ENCODE results near the gene C2CD4D.

C2CD4D gene

DNA sequence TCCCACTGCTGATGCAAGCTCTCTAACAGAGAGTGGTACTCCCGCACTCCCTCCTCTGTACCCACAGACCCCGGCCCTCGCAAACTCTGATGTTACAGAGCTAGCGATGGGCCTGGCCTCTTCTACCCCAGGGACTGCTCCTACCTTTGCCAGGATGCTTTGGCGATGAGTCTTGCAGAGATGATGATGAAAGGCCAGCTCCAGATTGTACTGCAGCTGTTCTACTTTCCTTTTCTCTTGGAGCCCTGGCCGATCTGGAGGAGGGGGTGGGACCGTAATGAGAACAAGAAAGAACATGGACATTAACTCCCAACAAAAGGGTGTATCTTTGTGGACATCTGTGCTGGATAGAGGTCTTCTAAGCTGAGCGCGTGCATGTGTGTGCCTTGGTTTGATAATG, 28.4 kb downstream of the C2CD4D start:
- no peak for DNase-seq

DNA sequence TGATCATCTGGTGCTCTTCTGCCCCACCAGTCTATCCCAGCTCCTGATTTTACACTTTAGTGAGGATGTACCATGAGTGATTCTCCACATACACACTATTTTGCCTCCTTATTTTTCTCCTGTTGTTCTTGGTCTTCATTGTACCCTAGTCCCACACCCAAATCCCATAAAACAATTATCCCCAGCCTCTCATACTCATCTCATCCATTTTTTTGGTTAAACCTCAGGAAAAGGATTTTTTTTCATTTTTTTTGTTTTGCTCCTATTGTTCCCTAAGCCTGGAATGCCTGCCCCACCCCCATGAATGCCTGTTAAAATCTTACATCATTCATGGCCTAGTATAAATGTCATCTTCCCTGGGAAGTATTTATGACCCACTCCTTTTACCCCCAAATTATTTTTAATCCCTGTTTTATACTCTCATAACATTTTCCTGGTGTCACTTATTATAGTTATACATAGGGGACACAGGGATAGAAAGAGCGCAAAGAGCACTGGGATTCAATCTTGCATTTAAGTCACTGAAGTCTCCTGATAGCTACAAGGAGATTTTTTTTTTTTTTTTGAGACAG, 29.5 kb downstream of the C2CD4D start:
- no peak for DNase-seq

DNA sequence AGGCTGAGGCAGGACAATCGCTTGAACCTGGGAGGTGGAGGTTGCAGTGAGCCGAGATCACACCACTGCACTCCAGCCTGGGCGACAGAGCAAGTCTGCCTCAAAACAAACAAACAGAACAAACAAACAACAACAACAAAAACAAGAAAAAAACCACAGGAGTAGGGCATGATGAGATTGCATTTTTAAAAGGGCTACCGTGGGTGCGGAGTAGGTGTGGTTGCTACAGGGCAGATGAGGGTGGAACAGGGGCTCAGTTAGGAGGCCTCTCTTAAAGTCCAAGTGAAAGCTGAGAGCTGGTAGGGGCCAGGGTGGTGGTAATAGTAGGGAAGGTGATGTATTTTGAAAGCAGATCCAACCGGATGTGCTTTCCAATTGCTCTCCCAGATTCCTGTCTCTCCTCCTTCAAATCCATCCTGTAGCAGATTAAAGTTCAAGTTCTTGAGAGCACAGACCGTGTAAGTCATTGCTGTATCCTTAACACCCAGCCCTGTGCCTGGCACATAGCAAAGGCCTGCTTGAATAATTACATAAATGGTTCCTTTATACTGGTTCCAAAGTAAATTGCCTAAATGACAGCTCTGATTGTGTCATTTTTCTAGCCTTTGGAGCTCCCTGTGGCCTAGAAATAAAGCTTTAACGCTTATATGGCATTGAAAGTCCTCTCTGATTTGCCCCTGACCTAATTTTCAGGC, 30.2 kb downstream of the C2CD4D start:
- DNase-seq, result no peak

DNA sequence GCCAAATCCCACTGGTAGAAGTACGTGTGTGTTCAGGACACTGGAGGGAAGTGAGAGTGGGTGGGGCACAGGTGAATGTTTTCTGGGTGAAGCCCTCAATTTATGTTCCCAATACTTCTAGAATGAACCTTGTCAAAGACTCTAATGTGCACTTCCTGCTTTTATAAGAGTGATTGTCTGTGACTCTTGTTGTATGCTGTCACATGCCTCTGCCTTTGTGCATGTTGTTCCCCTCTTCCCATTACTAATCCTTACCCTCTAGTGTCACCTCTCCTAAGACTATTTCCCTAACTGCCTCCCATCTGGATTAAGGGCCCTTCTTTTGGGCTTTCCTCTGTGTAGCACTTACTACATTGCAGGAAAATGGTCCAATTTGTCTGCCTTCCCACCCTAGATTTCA, 31.9 kb downstream of the C2CD4D start:
- DNase-seq, result no peak

DNA sequence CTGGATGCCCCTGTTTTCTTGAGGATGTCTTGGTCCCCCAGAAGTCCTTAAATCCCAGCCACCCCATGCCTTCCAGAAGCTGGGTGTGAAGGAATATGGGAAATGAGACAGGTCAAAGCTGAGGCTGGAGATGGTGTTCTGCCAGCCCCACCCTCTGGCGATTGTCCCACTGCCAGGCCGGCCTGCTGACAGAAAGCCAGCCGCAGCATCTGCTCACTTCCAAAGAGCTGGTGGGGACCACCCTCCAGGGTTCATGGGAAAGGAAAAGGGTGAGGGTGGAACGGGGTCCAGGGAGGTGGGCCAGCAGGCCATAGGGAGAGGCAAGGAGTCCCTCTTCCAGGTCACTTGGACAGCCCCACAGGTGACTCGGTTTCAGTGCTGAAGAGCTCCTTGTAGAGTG, 32.5 kb downstream of the C2CD4D start:
- DNase-seq, result no peak

DNA sequence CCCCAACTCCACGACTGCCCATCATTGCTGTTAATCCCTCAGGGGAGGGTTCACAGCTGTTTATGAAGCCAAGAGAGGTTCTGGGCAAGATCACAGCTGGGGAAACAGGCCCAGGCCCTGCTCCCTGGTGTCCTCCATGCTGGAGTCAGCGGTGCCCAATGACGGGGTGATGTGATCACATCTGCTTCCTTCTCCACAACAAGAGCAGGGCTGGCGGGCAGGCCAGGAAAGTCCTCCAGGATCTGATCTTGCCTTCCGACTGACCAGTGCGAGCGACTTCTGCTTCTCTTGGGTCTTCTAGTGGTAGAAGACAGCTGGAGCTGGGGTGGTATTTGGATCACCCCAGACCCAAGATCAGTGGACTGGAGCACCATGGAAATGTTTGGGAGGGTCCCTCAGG, 33.5 kb downstream of the C2CD4D start:
- no peak for DNase-seq

DNA sequence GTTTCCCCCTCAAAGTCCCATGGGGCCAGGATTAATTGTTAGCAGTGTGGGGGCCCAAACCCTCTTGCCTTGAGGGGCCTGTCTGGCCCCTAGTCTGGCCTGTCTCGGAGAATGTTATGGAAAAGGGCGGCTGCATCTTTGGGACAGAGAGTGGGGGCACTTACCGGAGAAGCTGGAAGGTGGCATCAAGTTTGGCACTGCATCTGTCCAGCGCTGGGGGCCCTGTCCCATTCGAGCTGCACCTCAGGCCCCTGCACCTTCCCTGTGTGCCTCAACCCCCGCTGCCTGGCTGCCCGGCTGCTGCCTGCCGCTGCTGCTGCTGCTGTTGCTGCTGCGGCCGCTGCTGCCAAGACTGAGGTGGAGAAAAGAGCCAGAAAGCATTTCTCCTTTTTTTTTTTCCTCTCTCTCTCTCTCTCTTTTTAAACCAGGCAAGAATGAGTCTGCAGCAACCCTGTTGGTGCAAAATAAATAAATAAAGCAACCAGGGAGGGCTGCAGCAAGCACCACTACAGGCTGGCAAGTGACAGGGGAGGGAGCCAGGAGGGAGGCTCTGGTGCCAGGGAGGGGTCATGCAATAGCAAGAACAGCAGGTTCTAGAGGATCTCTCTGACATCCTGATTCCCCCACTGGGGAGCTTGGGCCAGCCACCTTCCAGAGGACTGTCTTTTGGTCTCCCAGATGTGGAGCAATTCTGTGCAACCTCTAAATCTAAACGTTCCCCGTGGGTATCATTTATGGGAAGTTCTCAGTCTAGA, 34.4 kb downstream of the C2CD4D start, which contains the start of gene LINGO4:
LINGO4 (minus strand) TSS at position 354 of the 755 bp plus-strand sequence. CDS start 2,715 bp downstream, outside the sequence.
- no peak for DNase-seq

DNA sequence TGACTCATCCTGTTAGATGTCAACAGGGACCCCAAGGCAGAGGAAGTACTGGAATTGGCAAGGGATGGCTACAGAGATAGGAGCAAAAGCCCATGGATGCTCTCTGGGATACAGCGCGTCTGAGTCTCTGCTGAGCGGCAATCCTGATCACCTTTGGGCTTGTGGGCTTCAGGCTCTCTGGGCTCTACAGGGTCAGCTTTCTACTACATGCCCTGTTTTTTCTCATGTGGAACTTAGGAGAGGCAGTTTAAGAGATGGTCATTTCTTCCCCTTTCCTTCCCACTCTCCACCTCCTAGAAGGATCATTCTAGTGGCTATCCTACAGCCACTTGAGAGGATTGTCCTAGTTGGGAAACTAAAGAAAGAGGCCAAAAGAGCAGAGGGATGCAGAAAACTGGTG, 35.7 kb downstream of the C2CD4D start:
- DNase-seq, result no peak

DNA sequence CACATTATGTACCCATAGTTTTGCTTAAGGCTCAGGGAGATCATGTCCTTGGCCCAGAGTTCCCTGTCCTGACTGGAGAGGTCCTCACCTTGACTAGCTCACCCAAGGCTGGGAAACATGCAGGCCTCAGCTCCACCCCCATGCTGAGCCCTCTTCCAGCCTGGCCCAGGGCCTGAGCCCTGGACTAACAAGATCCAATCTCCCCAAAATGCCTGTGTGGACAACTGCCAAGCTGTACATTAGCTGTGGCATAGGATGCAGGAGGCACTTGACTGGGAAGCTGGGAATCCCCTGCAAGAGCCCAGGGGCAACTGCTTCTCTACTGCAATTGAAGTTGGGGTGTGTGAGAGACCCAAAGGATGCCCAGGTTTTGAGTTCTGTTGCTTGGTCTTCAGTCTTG, 36.5 kb downstream of the C2CD4D start:
- DNase-seq, result no peak

DNA sequence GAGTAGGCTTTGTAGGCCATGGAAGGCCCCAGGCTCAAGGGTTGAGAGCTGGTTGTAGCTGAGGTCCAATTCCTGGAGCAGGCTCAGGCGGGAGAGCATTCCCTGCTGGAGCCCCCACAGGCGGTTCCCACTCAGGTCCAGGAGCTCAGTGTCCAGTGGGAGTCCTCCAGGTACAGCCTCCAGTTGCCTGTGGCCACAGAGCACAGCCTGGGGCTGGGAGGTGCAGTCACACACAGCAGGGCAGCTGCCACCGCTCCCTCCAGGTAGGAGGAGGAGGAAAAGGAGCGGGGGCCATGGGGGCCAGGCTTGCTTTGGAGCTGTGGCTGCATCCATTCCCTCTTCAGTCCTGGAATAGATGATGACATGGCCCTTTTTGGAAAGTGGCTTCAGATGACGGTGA, 37.2 kb downstream of the C2CD4D start:
- DNase-seq, result no peak

DNA sequence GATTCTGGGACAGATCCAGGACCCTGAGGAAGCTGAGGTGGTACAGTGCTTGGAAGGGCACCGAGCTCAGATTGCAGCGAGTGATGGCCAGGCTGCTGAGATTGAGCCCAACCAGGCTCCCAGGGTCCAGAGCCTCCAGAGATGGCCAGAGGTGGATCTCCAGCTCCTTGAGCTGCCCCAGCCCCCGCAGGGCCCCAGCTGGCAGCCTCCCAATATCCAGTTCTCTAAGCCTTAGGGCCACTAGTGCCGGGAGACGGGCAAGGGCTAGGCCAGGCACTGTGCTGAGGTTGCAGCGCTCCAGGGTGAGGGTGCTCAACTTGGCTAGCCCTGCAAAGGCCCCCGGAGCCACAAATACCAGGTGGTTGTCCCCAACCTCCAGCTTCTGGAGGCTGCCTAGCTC, 37.8 kb downstream of the C2CD4D start:
- no peak for DNase-seq

DNA sequence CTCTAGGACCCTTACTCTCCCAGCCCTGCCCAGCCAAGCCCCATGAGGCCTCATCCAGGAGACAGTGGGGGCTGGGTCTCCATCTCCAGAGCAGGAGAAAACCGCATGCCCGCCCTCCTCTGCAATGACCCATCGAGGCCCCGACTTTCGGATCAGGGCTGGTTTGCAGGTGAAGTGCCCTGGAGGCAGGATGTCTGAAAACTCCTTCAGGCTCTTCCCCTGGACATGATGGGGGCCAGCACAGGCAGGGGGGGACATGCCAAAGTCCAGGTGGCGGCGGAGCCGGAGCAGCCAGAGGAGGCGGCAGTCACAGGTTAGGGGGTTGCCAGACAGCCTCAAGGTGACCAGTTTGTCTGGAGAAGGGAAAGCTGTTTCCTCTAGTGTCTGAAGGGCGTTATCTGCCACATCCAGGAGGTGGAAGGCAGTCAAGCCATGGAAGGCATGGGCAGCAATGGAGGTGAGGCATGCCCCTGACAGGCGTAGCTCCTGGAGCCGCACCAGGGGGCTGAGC, 38.3 kb downstream of the C2CD4D start:
- DNase-seq, result no peak

DNA sequence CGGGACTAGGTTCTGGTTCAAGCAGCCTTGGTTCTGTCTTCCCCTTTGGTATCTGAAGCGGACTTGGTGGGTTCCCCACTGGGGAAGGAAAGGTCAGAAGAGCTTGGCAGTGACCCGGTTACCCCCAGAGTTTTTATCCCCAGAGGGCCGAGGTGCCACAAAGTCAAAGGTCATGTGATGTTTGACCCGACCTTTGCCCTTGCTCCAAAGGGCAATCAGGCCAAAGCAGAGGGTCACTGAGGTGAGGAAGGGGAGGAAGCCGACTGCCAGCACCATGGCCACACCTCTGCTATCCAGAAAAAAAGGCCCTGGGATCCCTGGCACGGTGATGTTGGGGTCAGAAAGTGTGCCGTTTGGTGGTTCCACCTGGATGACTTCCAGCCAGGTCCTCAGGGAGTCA, 38.8 kb downstream of the C2CD4D start:
- no peak for DNase-seq

DNA sequence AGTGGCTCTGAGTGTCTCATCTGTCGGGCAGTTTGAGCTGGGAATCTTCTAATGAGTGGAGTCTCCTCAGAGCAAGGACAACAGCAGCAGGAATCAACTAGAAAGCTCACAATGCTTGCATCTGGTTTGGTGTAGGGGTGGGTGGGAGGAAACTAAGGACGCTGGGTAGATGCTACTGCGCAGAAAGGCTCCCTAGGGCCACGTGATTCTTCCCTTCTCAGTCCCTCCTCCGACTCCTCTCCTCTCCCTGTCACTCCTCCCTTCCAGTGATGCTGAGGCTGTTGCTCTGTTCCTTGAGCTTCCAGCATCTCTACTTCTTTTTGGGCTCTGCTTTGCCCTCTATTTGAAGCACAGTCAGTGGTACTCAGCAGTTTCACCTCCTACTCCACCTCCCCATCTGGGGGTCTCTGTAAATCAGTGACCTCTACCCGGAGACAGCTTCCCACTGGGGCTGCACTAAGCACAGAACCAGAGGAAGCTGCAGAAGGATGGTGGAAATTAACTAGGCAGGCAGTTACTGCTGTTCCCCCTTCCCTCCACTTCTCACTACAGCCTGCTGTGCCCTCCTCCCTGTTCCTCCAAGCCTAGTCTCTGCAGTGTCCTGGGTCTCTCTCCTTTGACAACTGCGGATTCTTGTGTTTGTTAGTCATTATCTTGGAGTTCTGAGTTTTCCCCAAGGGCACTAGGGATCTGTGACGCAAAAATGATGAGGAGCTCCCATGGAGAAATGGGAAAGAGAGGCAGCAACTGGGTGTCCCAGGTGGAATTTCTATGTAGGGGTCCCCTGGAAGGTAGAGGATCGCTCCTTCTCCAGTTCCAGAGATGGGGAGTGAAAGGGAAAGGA, 40.2 kb downstream of the C2CD4D start:
- no peak for DNase-seq

DNA sequence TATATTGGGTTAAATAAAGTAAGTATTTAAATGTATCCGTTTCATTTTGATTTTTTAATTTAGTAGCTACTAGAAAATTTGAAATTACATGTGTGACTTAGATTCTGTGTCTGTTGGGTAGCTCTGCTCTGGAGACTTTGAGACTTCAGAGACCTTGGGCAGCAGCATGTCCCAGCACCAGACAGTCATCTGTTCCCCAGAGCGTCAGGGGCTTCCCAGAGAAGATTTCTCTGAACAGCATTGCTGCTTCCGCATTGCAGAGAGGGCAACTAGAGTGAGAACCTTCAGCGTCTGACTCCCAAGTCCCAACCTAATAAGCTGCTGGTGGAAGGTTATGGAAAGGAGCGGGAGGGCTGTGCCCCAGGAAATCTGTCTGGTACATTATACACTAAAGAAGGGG, 41.0 kb downstream of the C2CD4D start:
- no peak for DNase-seq

DNA sequence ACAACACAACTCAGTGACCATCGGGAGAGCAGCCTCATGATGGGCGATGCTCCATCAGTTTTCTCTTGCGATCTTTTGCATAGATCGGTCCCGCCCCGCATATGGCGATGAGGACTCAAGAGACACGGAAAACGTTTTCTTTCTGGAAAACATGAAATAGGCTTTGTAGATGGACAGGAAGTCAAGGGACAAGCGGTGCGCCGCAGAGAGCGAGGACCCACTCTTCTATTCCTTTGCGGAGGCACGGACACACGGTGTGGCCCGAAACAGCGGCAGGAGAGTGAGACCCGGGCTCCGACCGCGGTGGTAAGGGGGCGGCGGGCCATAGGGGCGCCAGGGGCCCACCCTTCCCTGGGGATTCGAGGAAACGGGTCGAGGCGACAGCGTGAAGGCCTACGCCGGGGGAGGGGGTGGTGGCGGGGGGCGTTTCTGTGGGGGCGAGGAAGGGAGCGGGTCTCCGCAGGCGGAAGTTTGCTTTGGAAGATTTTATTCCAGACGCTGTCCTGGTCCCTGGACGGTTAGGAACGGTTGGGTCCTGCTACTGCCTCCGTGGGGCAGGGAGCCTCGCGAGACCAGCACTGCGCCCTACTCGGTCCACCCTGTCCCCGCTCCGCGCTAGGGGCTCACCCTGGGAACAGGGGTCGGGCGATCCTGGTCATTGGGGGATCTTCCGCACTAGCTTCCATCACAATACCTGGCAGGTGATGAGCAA, 48.5 kb downstream of the C2CD4D start:
- peak in 1 of 2 experiments; percentile 33 for DNase-seq

DNA sequence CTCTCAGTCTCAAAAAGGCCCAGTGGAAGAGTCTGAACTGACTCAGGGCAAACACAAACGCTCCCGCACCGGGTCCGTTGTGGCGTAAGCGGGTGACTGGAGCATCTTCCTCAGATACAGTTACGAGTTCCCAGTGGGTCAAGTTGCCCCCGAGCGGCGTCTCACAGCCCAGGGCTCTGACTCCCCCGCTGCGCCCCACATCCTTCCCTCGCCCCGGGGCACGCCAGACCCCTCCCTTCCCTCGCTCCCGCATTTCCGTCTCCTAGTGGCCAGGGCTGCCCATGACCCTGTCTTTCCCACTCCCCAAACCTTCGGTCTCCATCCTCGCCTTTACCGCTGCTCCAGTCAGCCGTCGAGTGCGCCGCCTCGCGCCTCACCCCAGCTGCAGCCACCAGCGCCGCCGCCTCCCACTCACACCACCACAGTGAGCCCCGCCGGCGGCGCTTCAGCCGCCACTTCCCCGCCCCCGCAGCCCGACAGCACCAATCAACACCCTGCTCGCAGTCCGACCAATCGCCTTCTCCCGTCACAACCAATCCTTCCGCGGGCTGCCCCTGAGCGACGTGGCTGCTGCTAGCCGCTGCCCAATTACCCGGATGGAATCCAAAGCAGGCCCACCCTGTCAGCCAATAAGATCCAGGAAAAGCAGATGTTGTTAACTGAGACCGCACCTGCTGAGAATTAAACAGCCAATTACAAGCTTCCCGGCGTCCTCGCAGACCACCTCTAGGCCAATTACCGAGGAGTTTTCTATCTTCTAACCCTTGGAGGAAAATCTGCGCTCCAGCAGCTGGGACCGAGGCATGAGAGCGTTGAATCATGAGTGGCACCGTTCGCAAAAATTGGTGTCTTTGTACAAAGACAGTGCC, 49.3 kb downstream of the C2CD4D start, which contains the start of gene TDRKH:
TDRKH (minus strand) TSS at position 430 of the 869 bp plus-strand sequence. CDS start 7,478 bp downstream, outside the sequence.
- DNase-seq, result peak; percentile 98

All from NCI-H524 (cell line).